ENCODE data around the gene KAZN.

DNA sequence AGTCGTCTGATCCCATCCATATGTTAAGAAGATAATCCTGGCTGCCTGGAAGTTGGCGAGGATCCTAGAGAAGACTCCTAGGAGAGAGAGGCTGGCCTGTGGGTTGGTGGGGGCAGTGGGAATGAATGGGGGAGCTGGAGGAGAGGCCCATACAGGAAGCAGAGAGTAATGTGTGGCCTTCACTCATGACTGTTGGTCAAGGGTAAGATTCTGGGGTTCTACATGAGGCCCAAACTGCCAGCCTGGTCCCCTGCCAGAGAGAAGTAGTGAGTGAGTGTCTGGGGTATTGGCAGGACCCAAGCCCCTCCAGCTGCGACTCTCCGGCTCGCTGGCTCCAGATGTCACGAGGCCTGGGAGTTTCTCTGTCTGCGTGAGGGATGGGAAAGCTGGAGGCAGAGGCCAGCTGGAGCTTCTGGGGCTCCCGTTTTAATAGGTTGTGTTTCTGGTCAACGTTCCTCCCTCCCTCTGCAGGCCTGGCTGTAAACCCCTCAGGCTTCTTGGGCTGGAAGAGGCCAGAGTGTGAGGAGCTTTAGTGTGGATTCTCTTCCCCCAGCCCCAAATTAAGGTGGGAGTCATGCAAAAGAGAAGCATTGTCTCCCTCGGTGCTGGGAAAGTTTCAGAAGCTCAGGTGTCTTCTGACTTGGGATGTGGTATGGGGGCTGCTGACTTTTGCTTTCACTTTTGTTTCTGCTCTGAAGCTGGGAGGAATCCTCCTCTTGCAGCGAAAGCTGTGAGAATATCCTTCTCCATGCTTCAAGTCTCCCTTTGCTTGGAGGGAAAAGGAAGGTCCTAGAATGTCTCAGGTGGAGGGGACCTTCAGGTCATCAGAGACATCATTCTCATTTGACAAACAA, 557.6 kb downstream of the KAZN start:
- TF ChIP-seq ZNF558 (tag by site-specific recombination; IDR thresholded peaks at IDR 0.05) (no peak), GFI1B (tag by site-specific recombination; IDR thresholded peaks at IDR 0.05) (no peak), ZNF292 (tag by site-specific recombination; IDR thresholded peaks at IDR 0.05; ENCODE audit: borderline replicate concordance, low read depth) (no peak), OVOL3 (tag by site-specific recombination; IDR thresholded peaks at IDR 0.05) (no peak), ZBTB1 (tag by site-specific recombination; IDR thresholded peaks at IDR 0.05) (no peak), ATF2 (tag by site-specific recombination; IDR thresholded peaks at IDR 0.05; ENCODE audit: low read depth) (no peak), ZFP69B (tag by site-specific recombination; IDR thresholded peaks at IDR 0.05) (no peak), ZNF658 (tag by site-specific recombination; IDR thresholded peaks at IDR 0.05) (no peak)
- TF ChIP-seq, protein P1, sequence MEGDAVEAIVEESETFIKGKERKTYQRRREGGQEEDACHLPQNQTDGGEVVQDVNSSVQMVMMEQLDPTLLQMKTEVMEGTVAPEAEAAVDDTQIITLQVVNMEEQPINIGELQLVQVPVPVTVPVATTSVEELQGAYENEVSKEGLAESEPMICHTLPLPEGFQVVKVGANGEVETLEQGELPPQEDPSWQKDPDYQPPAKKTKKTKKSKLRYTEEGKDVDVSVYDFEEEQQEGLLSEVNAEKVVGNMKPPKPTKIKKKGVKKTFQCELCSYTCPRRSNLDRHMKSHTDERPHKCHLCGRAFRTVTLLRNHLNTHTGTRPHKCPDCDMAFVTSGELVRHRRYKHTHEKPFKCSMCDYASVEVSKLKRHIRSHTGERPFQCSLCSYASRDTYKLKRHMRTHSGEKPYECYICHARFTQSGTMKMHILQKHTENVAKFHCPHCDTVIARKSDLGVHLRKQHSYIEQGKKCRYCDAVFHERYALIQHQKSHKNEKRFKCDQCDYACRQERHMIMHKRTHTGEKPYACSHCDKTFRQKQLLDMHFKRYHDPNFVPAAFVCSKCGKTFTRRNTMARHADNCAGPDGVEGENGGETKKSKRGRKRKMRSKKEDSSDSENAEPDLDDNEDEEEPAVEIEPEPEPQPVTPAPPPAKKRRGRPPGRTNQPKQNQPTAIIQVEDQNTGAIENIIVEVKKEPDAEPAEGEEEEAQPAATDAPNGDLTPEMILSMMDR (tag by site-specific recombination; IDR thresholded peaks at IDR 0.05): no peak
- TF ChIP-seq, protein P2, sequence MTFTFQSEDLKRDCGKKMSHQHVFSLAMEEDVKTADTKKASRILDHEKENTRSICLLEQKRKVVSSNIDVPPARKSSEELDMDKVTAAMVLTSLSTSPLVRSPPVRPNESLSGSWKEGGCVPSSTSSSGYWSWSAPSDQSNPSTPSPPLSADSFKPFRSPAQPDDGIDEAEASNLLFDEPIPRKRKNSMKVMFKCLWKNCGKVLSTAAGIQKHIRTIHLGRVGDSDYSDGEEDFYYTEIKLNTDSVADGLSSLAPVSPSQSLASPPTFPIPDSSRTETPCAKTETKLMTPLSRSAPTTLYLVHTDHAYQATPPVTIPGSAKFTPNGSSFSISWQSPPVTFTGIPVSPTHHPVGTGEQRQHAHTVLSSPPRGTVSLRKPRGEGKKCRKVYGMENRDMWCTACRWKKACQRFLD (tag by site-specific recombination; IDR thresholded peaks at IDR 0.05): no peak

Data from HEK293 (cell line).